ENCODE data around the gene FTL. TPM values are rescaled to one million over a fixed set of nuclear protein-coding genes. Genes with fewer than 3 reads are reported as not detected.

Gene FTL
- total RNA-seq, 1 donor from 2014 or later = 4,020 TPM

- H3K36me3 Mint-ChIP-seq (ENCODE audit: low read depth, unreplicated experiment) = peaks cover 20% of the 10 kb centered on the region
- no peaks in the 10 kb centered on the region for H3K27me3 Mint-ChIP-seq (ENCODE audit: low read depth, unreplicated experiment)
- no peaks in the 10 kb centered on the region for H3K9me3 Mint-ChIP-seq (ENCODE audit: unreplicated experiment)
- DNase-seq (ENCODE audit: low read depth) (no peak), FAIRE-seq (no peak)
- H3K79me2 ChIP-seq (ENCODE audit: insufficient read depth, low read length) = peaks cover 32% of the 10 kb centered on the region
- H3K27ac Mint-ChIP-seq (ENCODE audit: unreplicated experiment) = peak overlapping the region; percentile 80
- H3K4me3 ChIP-seq (ENCODE audit: insufficient read depth, low read depth, low read length) = no peak overlapping the region
- H2AFZ ChIP-seq (ENCODE audit: low read depth, low read length) = no peak overlapping the region
- no peak overlapping the region for H3K9ac ChIP-seq (ENCODE audit: low read length)
- H3K9me3 ChIP-seq (ENCODE audit: insufficient read depth, low read depth, low read length) = no peaks in the 10 kb centered on the region
- no peak overlapping the region for H3K4me3 Mint-ChIP-seq (ENCODE audit: unreplicated experiment)
- H4K20me1 ChIP-seq (ENCODE audit: insufficient read depth, low read length) = peaks cover 14% of the 10 kb centered on the region
- H3K27ac ChIP-seq (ENCODE audit: low read depth, low read length) = no peak overlapping the region
- H3K4me1 ChIP-seq (ENCODE audit: insufficient read depth, low read length) = peaks cover 33% of the 10 kb centered on the region
- H3K36me3 ChIP-seq (ENCODE audit: insufficient read depth, low read length) = peaks cover 11% of the 10 kb centered on the region
- no peaks in the 10 kb centered on the region for H3K27me3 ChIP-seq (ENCODE audit: insufficient read depth, low read length)
- no peak overlapping the region for H3K4me2 ChIP-seq (ENCODE audit: low read length)
- no peak for TF ChIP-seq CTCF (IDR thresholded peaks at IDR 0.05; ENCODE audit: insufficient read depth, low read depth, low read length)
- TF ChIP-seq EZH2 (IDR thresholded peaks at IDR 0.05; ENCODE audit: insufficient read depth, low read length) = no peak
- H3K4me1 Mint-ChIP-seq (ENCODE audit: low read depth, unreplicated experiment) = peaks cover 31% of the 10 kb centered on the region
These were observed 3.5 kb upstream of the FTL start for GRCh38 chr19:48961673-48962028.

GRCh38 chr19:48962029-48962848, 2.9 kb upstream of the FTL start:
- no peaks in the 10 kb centered on the region for H3K27me3 Mint-ChIP-seq (ENCODE audit: low read depth, unreplicated experiment)
- FAIRE-seq (no peak), DNase-seq (ENCODE audit: low read depth) (no peak)
- Histone ChIP-seq H3K27me3 (ENCODE audit: insufficient read depth, low read length) (no peaks in the 10 kb centered on the region), H3K9ac (ENCODE audit: low read length) (peak overlapping the region; percentile 37), H3K9me3 (ENCODE audit: insufficient read depth, low read depth, low read length) (no peaks in the 10 kb centered on the region), H3K4me3 (ENCODE audit: insufficient read depth, low read depth, low read length) (no peak overlapping the region), H3K4me2 (ENCODE audit: low read length) (peak overlapping the region; percentile 12), H3K79me2 (ENCODE audit: insufficient read depth, low read length) (peaks cover 32% of the 10 kb centered on the region), H4K20me1 (ENCODE audit: insufficient read depth, low read length) (peaks cover 20% of the 10 kb centered on the region), H2AFZ (ENCODE audit: low read depth, low read length) (no peak overlapping the region), H3K36me3 (ENCODE audit: insufficient read depth, low read length) (peaks cover 16% of the 10 kb centered on the region), H3K4me1 (ENCODE audit: insufficient read depth, low read length) (peaks cover 38% of the 10 kb centered on the region), H3K27ac (ENCODE audit: low read depth, low read length) (peak overlapping the region; percentile 98)
- peaks cover 20% of the 10 kb centered on the region for H3K36me3 Mint-ChIP-seq (ENCODE audit: low read depth, unreplicated experiment)
- H3K27ac Mint-ChIP-seq (ENCODE audit: unreplicated experiment) = peak overlapping the region; percentile 80
- TF ChIP-seq EZH2 (IDR thresholded peaks at IDR 0.05; ENCODE audit: insufficient read depth, low read length) = no peak
- no peak for TF ChIP-seq CTCF (IDR thresholded peaks at IDR 0.05; ENCODE audit: insufficient read depth, low read depth, low read length)
- peaks cover 32% of the 10 kb centered on the region for H3K4me1 Mint-ChIP-seq (ENCODE audit: low read depth, unreplicated experiment)
- peak overlapping the region; percentile 34 for H3K4me3 Mint-ChIP-seq (ENCODE audit: unreplicated experiment)
- H3K9me3 Mint-ChIP-seq (ENCODE audit: unreplicated experiment) = no peaks in the 10 kb centered on the region

- Mint-ChIP-seq H3K27ac (ENCODE audit: unreplicated experiment) (no peak overlapping the region), H3K27me3 (ENCODE audit: low read depth, unreplicated experiment) (no peaks in the 10 kb centered on the region), H3K9me3 (ENCODE audit: unreplicated experiment) (no peaks in the 10 kb centered on the region), H3K36me3 (ENCODE audit: low read depth, unreplicated experiment) (peaks cover 15% of the 10 kb centered on the region), H3K4me1 (ENCODE audit: low read depth, unreplicated experiment) (peaks cover 33% of the 10 kb centered on the region), H3K4me3 (ENCODE audit: unreplicated experiment) (no peak overlapping the region)
- FAIRE-seq (no peak), DNase-seq (ENCODE audit: low read depth) (no peak)
- no peak overlapping the region for H2AFZ ChIP-seq (ENCODE audit: low read depth, low read length)
- peak overlapping the region; percentile 98 for H3K27ac ChIP-seq (ENCODE audit: low read depth, low read length)
- TF ChIP-seq EZH2 (IDR thresholded peaks at IDR 0.05; ENCODE audit: insufficient read depth, low read length) (no peak), CTCF (IDR thresholded peaks at IDR 0.05; ENCODE audit: insufficient read depth, low read depth, low read length) (no peak)
- peaks cover 12% of the 10 kb centered on the region for H3K36me3 ChIP-seq (ENCODE audit: insufficient read depth, low read length)
- H3K4me1 ChIP-seq (ENCODE audit: insufficient read depth, low read length) = peaks cover 40% of the 10 kb centered on the region
- peak overlapping the region; percentile 90 for H3K4me2 ChIP-seq (ENCODE audit: low read length)
- H3K4me3 ChIP-seq (ENCODE audit: insufficient read depth, low read depth, low read length) = no peak overlapping the region
- peaks cover 26% of the 10 kb centered on the region for H4K20me1 ChIP-seq (ENCODE audit: insufficient read depth, low read length)
- peak overlapping the region; percentile 77 for H3K9ac ChIP-seq (ENCODE audit: low read length)
- no peaks in the 10 kb centered on the region for H3K27me3 ChIP-seq (ENCODE audit: insufficient read depth, low read length)
- H3K9me3 ChIP-seq (ENCODE audit: insufficient read depth, low read depth, low read length) = no peaks in the 10 kb centered on the region
- peaks cover 27% of the 10 kb centered on the region for H3K79me2 ChIP-seq (ENCODE audit: insufficient read depth, low read length)
These were observed 2.3 kb upstream of the FTL start for GRCh38 chr19:48962849-48963165.
